Kasumi-1 (cell line): ENCODE data around the gene MLLT10.

Experiments
- DNase-seq, 2 experiments: peaks; one replicate each; lab custom pipeline; 2025; lab: John Stamatoyannopoulos, UW

MLLT10 gene

GRCh38 chr10:21732067-21732772 is 198.2 kb downstream of the MLLT10 start:
- peak; percentile 91 to 92 for DNase-seq

GRCh38 chr10:21733710-21734109 is 199.7 kb downstream of the MLLT10 start:
- no peak for DNase-seq

GRCh38 chr10:21737106-21737505 is 203.1 kb downstream of the MLLT10 start:
- peak; percentile 88 to 90 for DNase-seq

GRCh38 chr10:21740989-21741388 is 207.0 kb downstream of the MLLT10 start:
- no peak for DNase-seq

GRCh38 chr10:21742740-21743412 is 208.8 kb downstream of the MLLT10 start:
- DNase-seq: no peak

GRCh38 chr10:21744223-21744622 is 210.2 kb downstream of the MLLT10 start:
- no peak for DNase-seq

GRCh38 chr10:21746118-21746517 is 212.1 kb downstream of the MLLT10 start:
- no peak for DNase-seq

GRCh38 chr10:21747809-21748208 is 213.8 kb downstream of the MLLT10 start:
- no peak for DNase-seq

GRCh38 chr10:21749788-21750187 is 215.8 kb downstream of the MLLT10 start:
- DNase-seq: no peak

GRCh38 chr10:21750424-21750823 is 216.4 kb downstream of the MLLT10 start:
- DNase-seq: no peak

GRCh38 chr10:21751341-21752310 is 217.6 kb downstream of the MLLT10 start:
- no peak for DNase-seq

GRCh38 chr10:21753497-21754270 is 219.7 kb downstream of the MLLT10 start:
- no peak for DNase-seq

- peak; percentile 71 to 72 for DNase-seq
Measured at GRCh38 chr10:21754410-21755011, 220.5 kb downstream of the MLLT10 start.

- DNase-seq: no peak
Measured at GRCh38 chr10:21756707-21757106, 222.7 kb downstream of the MLLT10 start.

- no peak for DNase-seq
Measured at GRCh38 chr10:21757185-21757901, 223.3 kb downstream of the MLLT10 start.

- no peak for DNase-seq
Measured at GRCh38 chr10:21758239-21758638, 224.2 kb downstream of the MLLT10 start.

- no peak for DNase-seq
Measured at GRCh38 chr10:21758696-21759095, 224.7 kb downstream of the MLLT10 start.

GRCh38 chr10:21759232-21759631 is 225.2 kb downstream of the MLLT10 start:
- DNase-seq: no peak

GRCh38 chr10:21760332-21760731 is 226.3 kb downstream of the MLLT10 start:
- DNase-seq: no peak

- no peak for DNase-seq
Measured at GRCh38 chr10:21764466-21765189, 230.6 kb downstream of the MLLT10 start.
